ENCODE measurements around the gene FMNL2. TPM values are rescaled to one million over a fixed set of nuclear protein-coding genes. Genes with fewer than 3 reads are reported as not detected.

Gene FMNL2
- total and polyA plus RNA-seq, 11 donors: 4.7 to 19.4 (median 5.5) TPM

GRCh38 chr2:152664725-152665124 lies 329.8 kb downstream of the FMNL2 start:
- peak in 1 of 5 donors; percentile 11 for DNase-seq
- ATAC-seq: no peak
- Histone ChIP-seq H3K36me3 (peaks cover 0 to 100% (median 92%) of the 10 kb centered on the region in 9 donors), H3K4me1 (no peaks in the 10 kb centered on the region), H3K27me3 (no peaks in the 10 kb centered on the region), H3K4me3 (no peak overlapping the region), H3K27ac (no peak overlapping the region), H3K9me3 (no peaks in the 10 kb centered on the region)
- 82 to 90% (median 86%) methylated on average over 7 of the region's 7 CpGs for WGBS, 4 donors
- TF ChIP-seq, protein P1, sequence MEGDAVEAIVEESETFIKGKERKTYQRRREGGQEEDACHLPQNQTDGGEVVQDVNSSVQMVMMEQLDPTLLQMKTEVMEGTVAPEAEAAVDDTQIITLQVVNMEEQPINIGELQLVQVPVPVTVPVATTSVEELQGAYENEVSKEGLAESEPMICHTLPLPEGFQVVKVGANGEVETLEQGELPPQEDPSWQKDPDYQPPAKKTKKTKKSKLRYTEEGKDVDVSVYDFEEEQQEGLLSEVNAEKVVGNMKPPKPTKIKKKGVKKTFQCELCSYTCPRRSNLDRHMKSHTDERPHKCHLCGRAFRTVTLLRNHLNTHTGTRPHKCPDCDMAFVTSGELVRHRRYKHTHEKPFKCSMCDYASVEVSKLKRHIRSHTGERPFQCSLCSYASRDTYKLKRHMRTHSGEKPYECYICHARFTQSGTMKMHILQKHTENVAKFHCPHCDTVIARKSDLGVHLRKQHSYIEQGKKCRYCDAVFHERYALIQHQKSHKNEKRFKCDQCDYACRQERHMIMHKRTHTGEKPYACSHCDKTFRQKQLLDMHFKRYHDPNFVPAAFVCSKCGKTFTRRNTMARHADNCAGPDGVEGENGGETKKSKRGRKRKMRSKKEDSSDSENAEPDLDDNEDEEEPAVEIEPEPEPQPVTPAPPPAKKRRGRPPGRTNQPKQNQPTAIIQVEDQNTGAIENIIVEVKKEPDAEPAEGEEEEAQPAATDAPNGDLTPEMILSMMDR (IDR thresholded peaks at IDR 0.05): no peak
- intact Hi-C loops (cut with DNase I): no loop called here

DNA sequence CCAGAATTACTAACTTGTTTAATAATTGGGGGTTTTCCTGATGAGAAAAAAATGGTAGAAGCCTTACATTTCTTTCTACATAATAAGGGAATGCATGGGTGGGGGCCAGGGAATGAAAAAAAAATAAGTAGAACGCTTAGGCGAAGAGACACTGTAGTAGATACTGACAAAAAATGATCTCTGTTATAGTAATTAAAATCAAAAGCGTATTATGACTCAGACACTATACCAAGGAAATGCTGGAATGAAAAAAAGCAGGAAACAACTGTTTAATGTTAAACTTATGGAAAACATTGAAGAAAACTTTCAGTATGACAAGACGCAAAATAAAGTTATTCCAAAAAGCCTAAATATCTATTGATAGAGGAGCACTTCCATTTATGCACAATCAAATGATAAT lies 339.4 kb downstream of the FMNL2 start:
- intact Hi-C loops (cut with DNase I): no loop called here
- TF ChIP-seq POLR2A (IDR thresholded peaks at IDR 0.05): no peak
- TF ChIP-seq, protein P1 (IDR thresholded peaks at IDR 0.05): no peak
- ATAC-seq: no peak
- Histone ChIP-seq H3K4me3 (no peak overlapping the region), H3K27me3 (no peaks in the 10 kb centered on the region), H3K4me1 (no peaks in the 10 kb centered on the region), H3K27ac (no peak overlapping the region), H3K36me3 (peaks cover 0 to 100% (median 98%) of the 10 kb centered on the region in 9 donors), H3K9me3 (no peaks in the 10 kb centered on the region)
- 56 to 79% (median 76%) methylated on average over 4 of the region's 4 CpGs for WGBS, 4 donors
- no peak for DNase-seq

GRCh38 chr2:152676461-152676860 lies 341.5 kb downstream of the FMNL2 start:
- DNase-seq (no peak), ATAC-seq (no peak)
- no peak overlapping the region for H3K27ac ChIP-seq
- H3K27me3 ChIP-seq: no peaks in the 10 kb centered on the region
- TF ChIP-seq, protein P1 (IDR thresholded peaks at IDR 0.05): no peak
- TF ChIP-seq POLR2A (IDR thresholded peaks at IDR 0.05): no peak
- H3K4me3 ChIP-seq: no peak overlapping the region
- H3K9me3 ChIP-seq: no peaks in the 10 kb centered on the region
- H3K36me3 ChIP-seq: peaks cover 0 to 100% (median 96%) of the 10 kb centered on the region in 9 donors
- intact Hi-C loops (cut with DNase I): no loop called here
- WGBS, 4 donors: 90 to 96% (median 92%) methylated on average over 3 of the region's 3 CpGs
- no peaks in the 10 kb centered on the region for H3K4me1 ChIP-seq

DNA sequence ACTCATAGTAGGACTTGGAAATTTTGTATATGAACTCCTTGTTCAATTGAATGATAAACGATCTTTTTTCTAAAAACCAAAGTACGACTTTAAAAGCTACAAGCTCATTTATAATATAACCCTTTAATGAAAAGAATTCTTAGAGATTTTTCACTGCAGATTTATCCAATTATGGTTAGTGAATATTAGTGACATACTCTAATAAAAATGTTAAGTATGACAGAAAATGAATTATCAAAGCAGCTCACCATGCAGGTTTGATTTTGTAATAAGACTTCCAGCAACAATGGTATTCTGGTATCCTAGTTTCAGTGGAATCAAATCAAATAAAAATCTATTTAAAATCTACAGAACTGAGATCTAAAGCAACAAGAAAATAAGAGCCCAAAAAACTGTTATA lies 343.8 kb downstream of the FMNL2 start:
- no peak for TF ChIP-seq POLR2A (IDR thresholded peaks at IDR 0.05)
- ATAC-seq: no peak
- intact Hi-C loops (cut with DNase I): no loop called here
- WGBS, 4 donors: 87 to 90% (median 89%) methylated on average over 2 of the region's 2 CpGs
- no peak overlapping the region for H3K27ac ChIP-seq
- H3K36me3 ChIP-seq: peaks cover 0 to 82% (median 72%) of the 10 kb centered on the region in 9 donors
- no peaks in the 10 kb centered on the region for H3K4me1 ChIP-seq
- DNase-seq: no peak
- no peaks in the 10 kb centered on the region for H3K27me3 ChIP-seq
- H3K4me3 ChIP-seq: no peak overlapping the region
- H3K9me3 ChIP-seq: no peaks in the 10 kb centered on the region

DNA sequence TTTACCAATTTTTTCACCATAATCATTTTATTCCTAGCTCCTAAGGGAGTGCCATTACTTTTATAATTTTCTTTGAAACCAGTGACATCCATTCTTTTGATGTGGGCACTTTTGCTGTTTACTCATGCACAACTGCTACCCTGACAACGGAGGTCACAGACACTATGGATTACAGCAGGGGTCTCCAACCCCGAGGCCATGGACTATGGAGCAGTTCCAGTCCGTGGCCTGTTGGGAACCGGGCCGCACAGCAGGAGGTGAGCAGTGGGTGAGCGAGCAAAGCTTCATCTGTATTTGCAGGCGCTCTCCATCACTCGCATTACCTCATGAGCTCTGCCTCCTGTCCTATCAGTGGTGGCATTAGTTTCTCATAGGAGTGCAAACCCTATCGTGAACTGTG lies 347.7 kb downstream of the FMNL2 start:
- Histone ChIP-seq H3K4me3 (no peak overlapping the region), H3K4me1 (no peaks in the 10 kb centered on the region), H3K36me3 (peaks cover 0 to 53% (median 41%) of the 10 kb centered on the region in 9 donors), H3K27ac (no peak overlapping the region), H3K27me3 (no peaks in the 10 kb centered on the region), H3K9me3 (no peaks in the 10 kb centered on the region)
- intact Hi-C loops (cut with DNase I): no loop called here
- no peak for DNase-seq
- no peak for ATAC-seq
- TF ChIP-seq, protein P1 (IDR thresholded peaks at IDR 0.05): no peak
- no peak for TF ChIP-seq POLR2A (IDR thresholded peaks at IDR 0.05)
- WGBS, 4 donors: 93 to 98% (median 97%) methylated on average over 9 of the region's 9 CpGs

All from heart left ventricle (tissue), 16 donors.